ENCODE data around the gene ERC2. TPM values are rescaled to one million over a fixed set of nuclear protein-coding genes. Genes with fewer than 3 reads are reported as not detected.

Gene ERC2
- total RNA-seq, 1 donor from 2014 or later: 0.11 TPM

DNA sequence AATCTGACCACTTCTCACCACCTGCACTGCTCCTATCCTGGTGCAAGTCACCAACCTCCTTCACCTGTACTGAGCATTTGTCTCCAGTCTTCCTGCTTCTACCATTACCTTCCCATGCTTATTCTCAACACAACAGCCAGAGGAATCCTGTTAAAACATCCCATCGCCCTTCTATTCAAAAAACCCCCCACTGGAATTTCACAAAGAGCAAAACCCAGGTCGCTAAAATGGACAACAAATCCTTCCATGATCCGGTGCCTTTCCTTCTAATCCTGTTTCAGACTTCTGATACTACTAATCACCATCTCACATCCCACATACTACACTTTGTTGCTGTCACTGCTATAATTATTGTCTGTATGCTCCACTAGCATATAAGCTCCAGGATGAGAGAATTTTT, 85.2 kb downstream of the ERC2 start:
- H3K4me1 ChIP-seq: no peaks in the 10 kb centered on the region
- intact Hi-C loops (cut with DNase I): no loop called here
- no peaks in the 10 kb centered on the region for H3K9me3 ChIP-seq
- DNase-seq (ENCODE audit: low spot score in 2 of 2): no peak
- H3K27me3 ChIP-seq: no peaks in the 10 kb centered on the region
- no peaks in the 10 kb centered on the region for H3K36me3 ChIP-seq
- H3K4me3 ChIP-seq: no peak overlapping the region
- TF ChIP-seq CTCF (IDR thresholded peaks at IDR 0.05): no peak
- no peak overlapping the region for H3K27ac ChIP-seq

GRCh38 chr3:56379723-56380287, 88.5 kb downstream of the ERC2 start:
- Histone ChIP-seq H3K4me3 (no peak overlapping the region), H3K36me3 (no peaks in the 10 kb centered on the region), H3K9me3 (no peaks in the 10 kb centered on the region), H3K4me1 (no peaks in the 10 kb centered on the region), H3K27ac (no peak overlapping the region), H3K27me3 (no peaks in the 10 kb centered on the region)
- intact Hi-C loops (cut with DNase I): no loop called here
- TF ChIP-seq CTCF (IDR thresholded peaks at IDR 0.05): no peak
- DNase-seq (ENCODE audit: low spot score in 2 of 2): no peak

- Histone ChIP-seq H3K4me1 (no peaks in the 10 kb centered on the region), H3K27ac (no peak overlapping the region), H3K36me3 (no peaks in the 10 kb centered on the region), H3K4me3 (no peak overlapping the region), H3K9me3 (no peaks in the 10 kb centered on the region), H3K27me3 (no peaks in the 10 kb centered on the region)
- no peak for TF ChIP-seq CTCF (IDR thresholded peaks at IDR 0.05)
- no peak for DNase-seq (ENCODE audit: low spot score in 2 of 2)
- intact Hi-C loops (cut with DNase I): no loop called here
These were observed 92.6 kb downstream of the ERC2 start for GRCh38 chr3:56375654-56376053.

GRCh38 chr3:56373386-56373785, 94.9 kb downstream of the ERC2 start:
- no peak for DNase-seq (ENCODE audit: low spot score in 2 of 2)
- no peaks in the 10 kb centered on the region for H3K36me3 ChIP-seq
- no peak overlapping the region for H3K4me3 ChIP-seq
- intact Hi-C loops (cut with DNase I): no loop called here
- no peaks in the 10 kb centered on the region for H3K4me1 ChIP-seq
- no peaks in the 10 kb centered on the region for H3K9me3 ChIP-seq
- no peak overlapping the region for H3K27ac ChIP-seq
- no peak for TF ChIP-seq CTCF (IDR thresholded peaks at IDR 0.05)
- no peaks in the 10 kb centered on the region for H3K27me3 ChIP-seq

GRCh38 chr3:56370991-56371775, 97.1 kb downstream of the ERC2 start:
- intact Hi-C loops (cut with DNase I): no loop called here
- H3K9me3 ChIP-seq: no peaks in the 10 kb centered on the region
- no peak for TF ChIP-seq CTCF (IDR thresholded peaks at IDR 0.05)
- no peaks in the 10 kb centered on the region for H3K4me1 ChIP-seq
- H3K27ac ChIP-seq: no peak overlapping the region
- H3K4me3 ChIP-seq: no peak overlapping the region
- H3K36me3 ChIP-seq: no peaks in the 10 kb centered on the region
- DNase-seq (ENCODE audit: low spot score in 2 of 2): no peak
- no peaks in the 10 kb centered on the region for H3K27me3 ChIP-seq
